ENCODE measurements around the gene PDZD2. TPM values are rescaled to one million over a fixed set of nuclear protein-coding genes. Genes with fewer than 3 reads are reported as not detected.

Gene PDZD2
- total and polyA plus RNA-seq, 12 donors: 2.2 to 10.3 (median 5.0) TPM

DNA sequence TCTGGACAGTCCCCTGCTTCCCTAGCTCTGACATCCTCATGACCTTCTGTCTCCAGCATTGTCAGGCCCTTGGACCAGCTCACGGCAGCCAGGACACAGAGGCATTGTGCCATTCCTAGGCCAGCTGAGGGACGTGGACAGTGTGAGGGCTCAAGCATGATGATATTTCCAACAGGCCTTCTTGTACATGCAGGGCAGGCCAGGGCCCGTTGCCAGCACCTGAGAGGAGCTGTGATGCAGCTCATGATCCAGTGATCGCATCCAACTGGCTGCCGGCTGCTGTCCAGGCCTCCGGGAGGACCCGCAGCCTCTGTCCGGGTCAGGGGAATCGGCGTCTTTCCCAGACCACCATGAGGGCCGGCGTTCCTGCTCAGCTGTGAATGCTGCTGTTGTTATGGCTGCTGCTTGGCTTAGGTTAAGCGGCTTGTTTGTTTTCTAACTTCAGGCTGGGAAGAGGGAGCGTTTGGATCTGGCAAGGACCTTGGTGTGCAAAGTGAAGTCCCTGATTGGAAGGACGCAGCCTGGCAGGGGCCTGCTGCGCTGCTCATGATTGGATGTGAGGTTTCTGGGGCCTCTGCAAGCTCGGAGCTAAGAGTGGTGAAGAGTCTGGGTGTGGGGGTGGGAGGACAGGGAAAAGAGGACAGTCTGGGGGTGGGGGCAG lies 53.8 kb downstream of the PDZD2 start:
- H3K4me1 ChIP-seq (replicated peaks in 1 of 2): no peaks in the 10 kb centered on the region
- TF ChIP-seq, protein P1, sequence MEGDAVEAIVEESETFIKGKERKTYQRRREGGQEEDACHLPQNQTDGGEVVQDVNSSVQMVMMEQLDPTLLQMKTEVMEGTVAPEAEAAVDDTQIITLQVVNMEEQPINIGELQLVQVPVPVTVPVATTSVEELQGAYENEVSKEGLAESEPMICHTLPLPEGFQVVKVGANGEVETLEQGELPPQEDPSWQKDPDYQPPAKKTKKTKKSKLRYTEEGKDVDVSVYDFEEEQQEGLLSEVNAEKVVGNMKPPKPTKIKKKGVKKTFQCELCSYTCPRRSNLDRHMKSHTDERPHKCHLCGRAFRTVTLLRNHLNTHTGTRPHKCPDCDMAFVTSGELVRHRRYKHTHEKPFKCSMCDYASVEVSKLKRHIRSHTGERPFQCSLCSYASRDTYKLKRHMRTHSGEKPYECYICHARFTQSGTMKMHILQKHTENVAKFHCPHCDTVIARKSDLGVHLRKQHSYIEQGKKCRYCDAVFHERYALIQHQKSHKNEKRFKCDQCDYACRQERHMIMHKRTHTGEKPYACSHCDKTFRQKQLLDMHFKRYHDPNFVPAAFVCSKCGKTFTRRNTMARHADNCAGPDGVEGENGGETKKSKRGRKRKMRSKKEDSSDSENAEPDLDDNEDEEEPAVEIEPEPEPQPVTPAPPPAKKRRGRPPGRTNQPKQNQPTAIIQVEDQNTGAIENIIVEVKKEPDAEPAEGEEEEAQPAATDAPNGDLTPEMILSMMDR (IDR thresholded peaks at IDR 0.05): no peak
- TF ChIP-seq POLR2A (IDR thresholded peaks at IDR 0.05): no peak
- no peak overlapping the region for H3K27ac ChIP-seq
- H3K4me3 ChIP-seq: no peak overlapping the region
- intact Hi-C loops (cut with DNase I): no loop called here
- peak in 2 of 7 donors; percentile 26 to 55 for DNase-seq
- WGBS, 4 donors: 55 to 85% (median 72%) methylated on average over 3 to 17 of the region's 17 CpGs
- no peaks in the 10 kb centered on the region for H3K27me3 ChIP-seq
- H3K9me3 ChIP-seq (replicated peaks in 1 of 3): no peaks in the 10 kb centered on the region
- no peaks in the 10 kb centered on the region for H3K36me3 ChIP-seq (replicated peaks in 1 of 2)

DNA sequence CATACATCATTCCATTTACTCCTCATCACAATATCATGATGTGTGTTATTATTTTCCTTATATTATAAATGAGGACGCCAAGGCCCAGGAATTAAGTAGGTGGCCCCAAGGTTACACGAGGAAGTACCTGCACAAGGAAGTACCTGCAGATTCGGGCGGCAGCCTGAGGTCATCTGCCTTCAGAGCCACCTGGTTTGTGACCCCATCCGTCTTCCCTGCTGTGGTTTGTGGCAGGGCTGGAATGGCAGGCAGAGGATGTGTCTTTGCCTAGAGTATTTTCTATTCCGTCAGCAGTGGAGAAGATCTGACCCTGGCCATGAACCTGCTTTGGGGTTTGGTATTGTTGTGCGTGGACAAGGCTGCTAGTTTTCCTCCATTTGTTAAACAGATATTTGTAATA lies 59.7 kb downstream of the PDZD2 start:
- Histone ChIP-seq H3K4me3 (no peak overlapping the region), H3K36me3 (replicated peaks in 1 of 2) (no peaks in the 10 kb centered on the region), H3K9me3 (replicated peaks in 1 of 3) (no peaks in the 10 kb centered on the region), H3K4me1 (replicated peaks in 1 of 2) (no peaks in the 10 kb centered on the region), H3K27me3 (no peaks in the 10 kb centered on the region), H3K27ac (no peak overlapping the region)
- WGBS, 4 donors: 75 to 85% (median 82%) methylated on average over 7 of the region's 7 CpGs
- DNase-seq: no peak
- intact Hi-C loops (cut with DNase I): no loop called here
- TF ChIP-seq POLR2A (IDR thresholded peaks at IDR 0.05): no peak
- TF ChIP-seq, protein P1 (IDR thresholded peaks at IDR 0.05): no peak

DNA sequence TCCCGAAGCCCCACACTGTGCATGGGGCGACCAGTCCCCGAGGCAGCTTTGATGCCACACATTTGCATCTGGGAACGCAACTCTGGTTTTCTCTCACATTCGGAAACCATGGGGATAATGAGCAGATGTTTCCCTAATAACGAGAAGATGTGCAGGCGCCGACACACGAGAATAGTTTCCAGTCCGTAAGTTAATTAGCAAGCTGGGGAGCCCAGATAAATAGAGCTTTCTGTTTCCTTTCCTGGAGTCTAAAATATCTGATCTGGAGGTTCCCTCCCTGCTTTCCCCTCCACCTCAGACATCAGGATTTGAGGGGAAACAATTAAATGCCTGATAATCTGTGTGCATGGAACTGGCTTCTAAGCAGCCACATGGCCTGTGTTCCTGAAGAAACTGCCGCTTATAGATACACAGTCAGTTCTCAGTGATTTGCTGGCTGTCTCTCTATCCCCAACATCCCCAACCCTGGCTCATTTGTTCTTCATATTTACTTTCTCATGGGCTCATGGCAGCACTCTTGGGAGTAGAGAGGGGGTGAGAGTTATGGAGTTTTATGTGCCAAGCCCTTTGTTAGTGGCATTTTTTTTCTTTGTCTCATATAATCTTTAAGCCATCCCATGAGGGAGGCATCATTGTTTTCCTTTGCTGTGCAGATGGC lies 62.8 kb downstream of the PDZD2 start:
- Histone ChIP-seq H3K4me1 (replicated peaks in 1 of 2) (no peaks in the 10 kb centered on the region), H3K4me3 (no peak overlapping the region), H3K27me3 (no peaks in the 10 kb centered on the region), H3K36me3 (replicated peaks in 1 of 2) (no peaks in the 10 kb centered on the region), H3K27ac (no peak overlapping the region), H3K9me3 (replicated peaks in 1 of 3) (no peaks in the 10 kb centered on the region)
- DNase-seq: no peak
- intact Hi-C loops (cut with DNase I): no loop called here
- TF ChIP-seq POLR2A (IDR thresholded peaks at IDR 0.05): no peak
- TF ChIP-seq, protein P1 (IDR thresholded peaks at IDR 0.05): no peak
- 58 to 77% (median 65%) methylated on average over 11 of the region's 11 CpGs for WGBS, 4 donors

DNA sequence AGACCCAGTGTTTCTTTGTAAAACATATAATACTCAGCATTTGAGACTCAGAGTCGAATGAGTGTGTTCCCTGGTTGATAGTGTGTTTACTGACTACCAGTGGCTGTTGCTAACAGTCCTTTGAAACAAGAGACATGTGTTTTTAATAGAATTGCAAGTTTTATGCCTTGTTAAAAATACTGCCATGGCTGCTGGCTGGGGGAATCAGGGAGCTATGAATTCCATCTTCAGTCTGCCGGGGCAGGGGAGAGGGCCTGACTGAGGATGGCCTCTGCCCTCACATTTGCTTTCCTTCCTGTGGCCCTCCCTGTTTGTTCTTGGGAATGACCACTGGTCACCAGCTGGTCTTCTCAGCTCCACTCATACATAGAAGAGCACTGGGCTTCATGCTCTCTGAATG lies 63.8 kb downstream of the PDZD2 start:
- H3K27ac ChIP-seq: no peak overlapping the region

More for the DNA sequence above, 63.8 kb downstream of the PDZD2 start:
- DNase-seq: no peak
- Histone ChIP-seq H3K27me3 (no peaks in the 10 kb centered on the region), H3K4me3 (no peak overlapping the region), H3K4me1 (replicated peaks in 1 of 2) (no peaks in the 10 kb centered on the region), H3K9me3 (replicated peaks in 1 of 3) (no peaks in the 10 kb centered on the region), H3K36me3 (replicated peaks in 1 of 2) (no peaks in the 10 kb centered on the region)
- intact Hi-C loops (cut with DNase I): no loop called here
- WGBS, 4 donors: 41 to 73% (median 70%) methylated on average over 2 of the region's 2 CpGs
- TF ChIP-seq, protein P1 (IDR thresholded peaks at IDR 0.05): no peak
- TF ChIP-seq POLR2A (IDR thresholded peaks at IDR 0.05): no peak
